ENCODE measurements around the gene PACSIN2. TPM values are rescaled to one million over a fixed set of nuclear protein-coding genes. Genes with fewer than 3 reads are reported as not detected.

The PACSIN2 gene
- total and polyA plus RNA-seq, 10 of the 15 experiments (the other 5 are each of a cell fraction or from before 2014, with no cell fraction given) = 0.93 to 78.7 (median 46.8) TPM

DNA sequence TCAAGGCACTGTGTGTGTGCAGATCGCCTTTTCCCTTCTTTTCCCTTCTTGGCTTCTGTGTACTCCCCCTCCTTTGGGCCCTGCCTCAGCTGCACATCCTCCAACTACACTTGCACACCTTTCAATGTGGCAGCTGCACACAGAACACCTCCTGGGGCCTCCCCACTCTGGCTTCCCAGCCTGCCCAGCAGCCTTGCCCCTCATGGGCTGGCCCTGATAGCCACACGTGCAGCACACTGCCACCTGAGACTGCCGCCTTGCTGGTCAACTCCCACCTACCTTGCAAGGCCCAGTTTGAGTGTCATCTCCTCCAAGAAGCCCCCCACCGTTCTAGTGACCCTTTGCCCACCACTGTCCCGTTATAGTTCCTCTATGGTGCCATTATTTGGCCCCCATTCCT lies 80.6 kb downstream of the PACSIN2 start (continued):
- TF ChIP-seq ELK1 (IDR thresholded peaks at IDR 0.05; ENCODE audit: low read depth, low read length) (no peak), FOS (IDR thresholded peaks at IDR 0.05; ENCODE audit: borderline replicate concordance, extremely low read depth, insufficient read length) (no peak), NBN (IDR thresholded peaks at IDR 0.05) (0 out of 2 replicates have a peak, but pooled peaks have one; percentile 42), NFIC (IDR thresholded peaks at IDR 0.05; ENCODE audit: low read depth, low read length) (no peak), CEBPB (IDR thresholded peaks at IDR 0.05; ENCODE audit: borderline replicate concordance in 1 of 2, low read depth in 2 of 2, low read length in 2 of 2) (no peak), PBX3 (IDR thresholded peaks at IDR 0.05; ENCODE audit: insufficient replicate concordance, low read depth, low read length) (no peak), ATF3 (IDR thresholded peaks at IDR 0.05; ENCODE audit: borderline replicate concordance, extremely low read depth, low read depth, low read length) (no peak), POLR2AphosphoS2 (IDR thresholded peaks at IDR 0.05; ENCODE audit: low read depth, low read length) (no peak), ZNF622 (IDR thresholded peaks at IDR 0.05) (no peak), MEF2B (IDR thresholded peaks at IDR 0.05; ENCODE audit: partially characterized antibody, poor library complexity, severe bottlenecking) (no peak), NR2C2 (IDR thresholded peaks at IDR 0.05; ENCODE audit: borderline replicate concordance, control insufficient read depth, insufficient read length, low read depth) (no peak), HDAC2 (IDR thresholded peaks at IDR 0.05) (no peak), TAF1 (IDR thresholded peaks at IDR 0.05; ENCODE audit: borderline replicate concordance, low read depth, low read length) (no peak), TCF12 (IDR thresholded peaks at IDR 0.05; ENCODE audit: low read depth, low read length) (no peak), IRF3 (IDR thresholded peaks at IDR 0.05) (no peak)
- TF ChIP-seq, protein P1, sequence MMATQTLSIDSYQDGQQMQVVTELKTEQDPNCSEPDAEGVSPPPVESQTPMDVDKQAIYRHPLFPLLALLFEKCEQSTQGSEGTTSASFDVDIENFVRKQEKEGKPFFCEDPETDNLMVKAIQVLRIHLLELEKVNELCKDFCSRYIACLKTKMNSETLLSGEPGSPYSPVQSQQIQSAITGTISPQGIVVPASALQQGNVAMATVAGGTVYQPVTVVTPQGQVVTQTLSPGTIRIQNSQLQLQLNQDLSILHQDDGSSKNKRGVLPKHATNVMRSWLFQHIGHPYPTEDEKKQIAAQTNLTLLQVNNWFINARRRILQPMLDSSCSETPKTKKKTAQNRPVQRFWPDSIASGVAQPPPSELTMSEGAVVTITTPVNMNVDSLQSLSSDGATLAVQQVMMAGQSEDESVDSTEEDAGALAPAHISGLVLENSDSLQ (IDR thresholded peaks at IDR 0.05) = no peak
- TF ChIP-seq, protein P2, sequence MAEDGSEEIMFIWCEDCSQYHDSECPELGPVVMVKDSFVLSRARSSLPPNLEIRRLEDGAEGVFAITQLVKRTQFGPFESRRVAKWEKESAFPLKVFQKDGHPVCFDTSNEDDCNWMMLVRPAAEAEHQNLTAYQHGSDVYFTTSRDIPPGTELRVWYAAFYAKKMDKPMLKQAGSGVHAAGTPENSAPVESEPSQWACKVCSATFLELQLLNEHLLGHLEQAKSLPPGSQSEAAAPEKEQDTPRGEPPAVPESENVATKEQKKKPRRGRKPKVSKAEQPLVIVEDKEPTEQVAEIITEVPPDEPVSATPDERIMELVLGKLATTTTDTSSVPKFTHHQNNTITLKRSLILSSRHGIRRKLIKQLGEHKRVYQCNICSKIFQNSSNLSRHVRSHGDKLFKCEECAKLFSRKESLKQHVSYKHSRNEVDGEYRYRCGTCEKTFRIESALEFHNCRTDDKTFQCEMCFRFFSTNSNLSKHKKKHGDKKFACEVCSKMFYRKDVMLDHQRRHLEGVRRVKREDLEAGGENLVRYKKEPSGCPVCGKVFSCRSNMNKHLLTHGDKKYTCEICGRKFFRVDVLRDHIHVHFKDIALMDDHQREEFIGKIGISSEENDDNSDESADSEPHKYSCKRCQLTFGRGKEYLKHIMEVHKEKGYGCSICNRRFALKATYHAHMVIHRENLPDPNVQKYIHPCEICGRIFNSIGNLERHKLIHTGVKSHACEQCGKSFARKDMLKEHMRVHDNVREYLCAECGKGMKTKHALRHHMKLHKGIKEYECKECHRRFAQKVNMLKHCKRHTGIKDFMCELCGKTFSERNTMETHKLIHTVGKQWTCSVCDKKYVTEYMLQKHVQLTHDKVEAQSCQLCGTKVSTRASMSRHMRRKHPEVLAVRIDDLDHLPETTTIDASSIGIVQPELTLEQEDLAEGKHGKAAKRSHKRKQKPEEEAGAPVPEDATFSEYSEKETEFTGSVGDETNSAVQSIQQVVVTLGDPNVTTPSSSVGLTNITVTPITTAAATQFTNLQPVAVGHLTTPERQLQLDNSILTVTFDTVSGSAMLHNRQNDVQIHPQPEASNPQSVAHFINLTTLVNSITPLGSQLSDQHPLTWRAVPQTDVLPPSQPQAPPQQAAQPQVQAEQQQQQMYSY (CRISPR knock-in tag; IDR thresholded peaks at IDR 0.05) = no peak
- TF ChIP-seq, protein P3, sequence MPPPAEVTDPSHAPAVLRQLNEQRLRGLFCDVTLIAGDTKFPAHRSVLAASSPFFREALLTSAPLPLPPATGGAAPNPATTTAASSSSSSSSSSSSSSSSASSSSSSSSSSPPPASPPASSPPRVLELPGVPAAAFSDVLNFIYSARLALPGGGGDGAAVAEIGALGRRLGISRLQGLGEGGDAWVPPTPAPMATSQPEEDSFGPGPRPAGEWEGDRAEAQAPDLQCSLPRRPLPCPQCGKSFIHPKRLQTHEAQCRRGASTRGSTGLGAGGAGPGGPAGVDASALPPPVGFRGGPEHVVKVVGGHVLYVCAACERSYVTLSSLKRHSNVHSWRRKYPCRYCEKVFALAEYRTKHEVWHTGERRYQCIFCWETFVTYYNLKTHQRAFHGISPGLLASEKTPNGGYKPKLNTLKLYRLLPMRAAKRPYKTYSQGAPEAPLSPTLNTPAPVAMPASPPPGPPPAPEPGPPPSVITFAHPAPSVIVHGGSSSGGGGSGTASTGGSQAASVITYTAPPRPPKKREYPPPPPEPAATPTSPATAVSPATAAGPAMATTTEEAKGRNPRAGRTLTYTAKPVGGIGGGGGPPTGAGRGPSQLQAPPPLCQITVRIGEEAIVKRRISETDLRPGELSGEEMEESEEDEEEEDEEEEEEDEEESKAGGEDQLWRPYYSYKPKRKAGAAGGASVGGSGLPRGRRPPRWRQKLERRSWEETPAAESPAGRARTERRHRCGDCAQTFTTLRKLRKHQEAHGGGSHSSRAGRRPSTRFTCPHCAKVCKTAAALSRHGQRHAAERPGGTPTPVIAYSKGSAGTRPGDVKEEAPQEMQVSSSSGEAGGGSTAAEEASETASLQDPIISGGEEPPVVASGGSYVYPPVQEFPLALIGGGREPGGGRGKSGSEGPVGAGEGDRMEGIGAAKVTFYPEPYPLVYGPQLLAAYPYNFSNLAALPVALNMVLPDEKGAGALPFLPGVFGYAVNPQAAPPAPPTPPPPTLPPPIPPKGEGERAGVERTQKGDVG (CRISPR knock-in tag; IDR thresholded peaks at IDR 0.05) = peak; percentile 16; the same call in 1 of the 2 replicates

Measured in GM12878 (cell line).